Neural cell (in vitro differentiated cells): ENCODE measurements around the gene FAP. TPM values are rescaled to one million over a fixed set of nuclear protein-coding genes. Genes with fewer than 3 reads are reported as not detected.

Experiments
- H2AFZ ChIP-seq: fragments of 200-600, 300-800 bp; sonication (generic), shearing (Covaris generic); 2 replicates; pipeline ENCODE4 v1.6.0; 2014; ENCODE audit warnings: low read depth, mild to moderate bottlenecking, antibody characterized with exemption, low read length, moderate library complexity
- H3F3A ChIP-seq: fragments of 200-600 bp; shearing (Covaris generic); 2 replicates; pipeline ENCODE4 v1.6.1; 2016; ENCODE audit warnings: mild to moderate bottlenecking, moderate library complexity, mixed read lengths, antibody characterized with exemption, low read length; ENCODE audit not compliant: insufficient read depth, poor library complexity, severe bottlenecking
- H3K27ac ChIP-seq: fragments of 200-600, 300-800 bp; sonication (generic), shearing (Covaris generic); 2 replicates; pipeline ENCODE4 v1.5.1; 2014; ENCODE audit warnings: mild to moderate bottlenecking, low read length, moderate library complexity
- H3K27me3 ChIP-seq: fragments of 300-800, 200-600 bp; sonication (generic), shearing (Covaris generic); 2 replicates; pipeline ENCODE4 v1.6.0; 2014; ENCODE audit warnings: mild to moderate bottlenecking, low read depth, low read length, moderate library complexity; ENCODE audit not compliant: insufficient read depth
- H3K36me3 ChIP-seq: fragments of 300-800, 200-600 bp; sonication (generic), shearing (Covaris generic); 2 replicates; pipeline ENCODE4 v1.5.1; 2014; ENCODE audit warnings: mild to moderate bottlenecking, antibody characterized with exemption, low read length, moderate library complexity; ENCODE audit not compliant: insufficient read depth
- H3K4me2 ChIP-seq: fragments of 300-800, 200-600 bp; sonication (generic), shearing (Covaris generic); 2 replicates; pipeline ENCODE4 v1.6.0; 2014; ENCODE audit warnings: mild to moderate bottlenecking, low read length
- H3K4me3 ChIP-seq: fragments of 300-800, 200-600 bp; sonication (generic), shearing (Covaris generic); 2 replicates; pipeline ENCODE4 v1.5.1; 2014; ENCODE audit warnings: mild to moderate bottlenecking, low read length, moderate library complexity
- H3K79me2 ChIP-seq: fragments of 200-600 bp; shearing (Covaris generic); replicated peaks from 2 replicates; pipeline ENCODE4 v1.6.0; 2014; ENCODE audit warnings: mild to moderate bottlenecking, low read length, moderate library complexity; ENCODE audit not compliant: insufficient read depth
- H3K9ac ChIP-seq: fragments of 300-800, 200-600 bp; sonication (generic), shearing (Covaris generic); 2 replicates; pipeline ENCODE4 v1.6.1; 2016; ENCODE audit warnings: mild to moderate bottlenecking, low read length, mixed read lengths
- H3K9me2 ChIP-seq: fragments of 200-600 bp; shearing (Covaris generic); 2 replicates; pipeline ENCODE4 v1.6.1; 2016; ENCODE audit warnings: mild to moderate bottlenecking, low read length, mixed read lengths; ENCODE audit not compliant: insufficient read depth
- H3K9me3 ChIP-seq: fragments of 200-600, 300-800 bp; sonication (generic), shearing (Covaris generic); 2 replicates; pipeline ENCODE4 v1.6.1; 2016; ENCODE audit warnings: mild to moderate bottlenecking, mixed run types, low read length, moderate library complexity, mixed read lengths
- H4K20me1 ChIP-seq: fragments of 200-600 bp; shearing (Covaris generic); 2 replicates; pipeline ENCODE4 v1.6.1; 2016; ENCODE audit warnings: mild to moderate bottlenecking, mixed run types; ENCODE audit not compliant: insufficient read depth
- CTCF ChIP-seq: fragments of 450-650 bp; IDR thresholded peaks from 2 replicates; pipeline ENCODE4 v1.5.1; 2014; ENCODE audit warnings: antibody characterized with exemption, mild to moderate bottlenecking, moderate library complexity; ENCODE audit not compliant: poor library complexity, severe bottlenecking
- EP300 ChIP-seq: fragments of 450-650 bp; conservative IDR thresholded peaks from 2 replicates; pipeline ENCODE4 v1.6.1; 2014; ENCODE audit warnings: antibody characterized with exemption, mild to moderate bottlenecking, moderate library complexity; ENCODE audit not compliant: poor library complexity, severe bottlenecking
- EZH2 ChIP-seq: fragments of 200-600, 300-800 bp; shearing (Covaris generic), sonication (generic); IDR thresholded peaks from 2 replicates; pipeline ENCODE4 v1.6.1; 2014; ENCODE audit warnings: antibody characterized with exemption, low read length, borderline replicate concordance, mild to moderate bottlenecking; ENCODE audit not compliant: insufficient read depth, poor library complexity, severe bottlenecking
- MXI1 ChIP-seq: fragments of 450-650 bp; conservative IDR thresholded peaks from 2 replicates; pipeline ENCODE4 v1.6.1; 2014; ENCODE audit warnings: antibody characterized with exemption, mild to moderate bottlenecking; ENCODE audit not compliant: poor library complexity, severe bottlenecking
- POLR2AphosphoS5 ChIP-seq: IDR thresholded peaks from 2 replicates; pipeline ENCODE4 v1.6.1; 2012
- RAD21 ChIP-seq: fragments of 450-650 bp; conservative IDR thresholded peaks from 2 replicates; pipeline ENCODE4 v1.6.1; 2014; ENCODE audit warnings: antibody characterized with exemption, mild to moderate bottlenecking, moderate library complexity
- REST ChIP-seq: IDR thresholded peaks from 2 replicates; pipeline ENCODE4 v1.6.1; 2012; ENCODE audit warnings: borderline replicate concordance
- SMC3 ChIP-seq: fragments of 450-650 bp; conservative IDR thresholded peaks from 2 replicates; pipeline ENCODE4 v1.6.1; 2014; ENCODE audit warnings: antibody characterized with exemption, mild to moderate bottlenecking, moderate library complexity; ENCODE audit not compliant: poor library complexity
- TAF1 ChIP-seq: IDR thresholded peaks from 2 replicates; pipeline ENCODE4 v1.6.1; 2012; ENCODE audit warnings: low read depth
- polyA plus RNA-seq: library from polyadenylated mRNA; depleted of rRNA; stranded (reverse); fragments of >200 nt; gene quantifications from 2 replicates; pipeline ENCODE4 v1.2.3, GENCODE V29; 2014

Gene FAP
- polyA plus RNA-seq, 1 donor from 2014 or later = 0.16 TPM

GRCh38 chr2:162172802-162173370, 70.4 kb downstream of the FAP start:
- no peaks in the 10 kb centered on the region for H3K27me3 ChIP-seq
- no peaks in the 10 kb centered on the region for H4K20me1 ChIP-seq
- H3K27ac ChIP-seq = peak overlapping the region; percentile 42
- H3K9me2 ChIP-seq = no peaks in the 10 kb centered on the region
- TF ChIP-seq EP300 (peak; percentile 85), POLR2AphosphoS5 (peak; percentile 89), CTCF (no peak)
- no peaks in the 10 kb centered on the region for H3K9me3 ChIP-seq
- H3K4me3 ChIP-seq = peak overlapping the region; percentile 0
- no peaks in the 10 kb centered on the region for H3K36me3 ChIP-seq
- H3K79me2 ChIP-seq = no peaks in the 10 kb centered on the region
- H3K4me2 ChIP-seq = no peak overlapping the region
- H2AFZ ChIP-seq = no peak overlapping the region
- H3K9ac ChIP-seq = no peak overlapping the region
- peaks cover 3% of the 10 kb centered on the region for H3F3A ChIP-seq

GRCh38 chr2:162166745-162167144, 76.5 kb downstream of the FAP start:
- H3K9me2 ChIP-seq = no peaks in the 10 kb centered on the region
- H3K4me3 ChIP-seq = no peak overlapping the region
- H3K27ac ChIP-seq = no peak overlapping the region
- no peaks in the 10 kb centered on the region for H3K9me3 ChIP-seq
- no peaks in the 10 kb centered on the region for H3F3A ChIP-seq
- no peak overlapping the region for H2AFZ ChIP-seq
- H3K27me3 ChIP-seq = no peaks in the 10 kb centered on the region
- H4K20me1 ChIP-seq = no peaks in the 10 kb centered on the region
- no peak overlapping the region for H3K9ac ChIP-seq
- TF ChIP-seq REST (no peak), CTCF (no peak), SMC3 (no peak), TAF1 (no peak), EZH2 (no peak), RAD21 (no peak), EP300 (no peak), POLR2AphosphoS5 (no peak), MXI1 (no peak)
- H3K79me2 ChIP-seq = no peaks in the 10 kb centered on the region
- H3K4me2 ChIP-seq = no peak overlapping the region
- no peaks in the 10 kb centered on the region for H3K36me3 ChIP-seq
